ENCODE results near the gene ECE1. TPM values are rescaled to one million over a fixed set of nuclear protein-coding genes. Genes with fewer than 3 reads are reported as not detected.

Gene ECE1
- total and polyA plus RNA-seq, 9 of the 15 experiments (the other 6 are each of a cell fraction or from before 2014, with no cell fraction given), result 0.56 to 34.8 (median 11.0) TPM

DNA sequence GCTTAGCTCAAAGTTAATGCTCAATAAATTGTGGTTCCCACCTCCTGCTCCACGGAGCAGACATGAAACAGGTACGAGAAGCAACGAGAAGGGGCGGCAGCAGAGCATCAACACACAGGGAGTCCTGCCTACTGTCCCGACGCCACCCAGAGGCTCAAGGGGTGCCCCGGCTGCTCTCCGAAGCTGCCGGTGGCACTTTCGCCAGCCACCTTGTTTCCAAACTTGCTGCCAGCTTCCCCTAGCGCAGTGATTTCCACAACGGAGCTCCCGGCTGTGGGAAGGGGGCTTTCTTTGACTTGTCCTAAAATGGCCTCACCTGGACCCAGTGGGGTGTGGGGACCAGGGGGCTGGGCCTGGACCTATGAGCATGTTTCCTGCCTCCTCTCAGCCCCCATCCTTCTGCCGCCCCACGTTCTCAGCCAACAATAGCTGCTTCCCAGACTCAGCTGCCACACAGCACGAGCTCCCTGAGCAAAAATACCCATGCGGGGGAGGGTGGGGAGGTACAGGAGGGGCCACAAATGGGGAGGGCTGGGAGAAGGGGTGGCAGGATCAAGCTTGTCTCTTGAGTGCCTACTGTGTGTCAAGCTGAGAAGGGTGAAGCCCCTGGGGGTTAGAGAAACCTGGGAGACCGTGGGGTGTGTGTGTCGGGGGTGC is 35.6 kb upstream of the ECE1 start:
- H3K9me1 ChIP-seq (ENCODE audit: control insufficient read depth, insufficient read depth, low read length), result no peaks in the 10 kb centered on the region
- ChIA-PET POLR2A (interaction anchor here (0.5 to 2.5 kb wide), 8 partner anchors 8 to 282 kb away, joined by 3 to 11 read pairs (median 4); no protein-coding TSS in a partner anchor), CTCF (ENCODE audit: low intra/inter-chr PET ratio) (no interaction called here)
- H3K27ac ChIP-seq (ENCODE audit: extremely low read depth, low read depth, low read length), result no peak overlapping the region
- no peak overlapping the region for H3K9ac ChIP-seq (ENCODE audit: insufficient read depth in 1 of 2, low read depth in 2 of 2, low read length in 2 of 2)
- H3K9me3 ChIP-seq (replicated peaks; ENCODE audit: control insufficient read depth, insufficient read depth, low read depth, low read length), result no peaks in the 10 kb centered on the region
- WGBS (ENCODE audit: insufficient coverage, low coverage, missing lambda C conversion rate), result 83% methylated on average over 17 of the region's 19 CpGs
- no peaks in the 10 kb centered on the region for H3K79me2 ChIP-seq (ENCODE audit: control insufficient read depth, insufficient read depth, low read length)
- no peak overlapping the region for H3K4me3 ChIP-seq
- H3K36me3 ChIP-seq (ENCODE audit: control insufficient read depth, insufficient read depth, low read length), result no peaks in the 10 kb centered on the region; the same call in 2 of the 3 replicates
- no peak overlapping the region for H2AFZ ChIP-seq (ENCODE audit: low read depth, low read length)
- ATAC-seq (no peak), FAIRE-seq (no peak), DNase-seq (ENCODE audit: extremely low read depth in 1 of 4, low spot score in 3 of 4) (no peak)
- intact Hi-C loops (cut with micrococcal nuclease) (no loop called here), in situ Hi-C loops (cut with MboI) (no loop called here)
- H4K20me1 ChIP-seq (replicated peaks; ENCODE audit: control insufficient read depth, insufficient read depth, low read length), result peaks cover 33% of the 10 kb centered on the region
- no TSS peak for BruUV-seq (replicated peaks)
- H3K4me2 ChIP-seq (ENCODE audit: insufficient read depth, low read length), result no peak overlapping the region
- no peaks in the 10 kb centered on the region for H3K27me3 ChIP-seq (ENCODE audit: control insufficient read depth in 2 of 2, insufficient read depth in 2 of 2, low read length in 2 of 2)
- H3K4me1 ChIP-seq (replicated peaks in 1 of 2; ENCODE audit: control insufficient read depth in 2 of 2, insufficient read depth in 2 of 2, low read length in 2 of 2), result peaks cover 31 to 36% of the 10 kb centered on the region in 2 experiments
- TF ChIP-seq CHCHD3 (CRISPR knock-in tag; IDR thresholded peaks at IDR 0.05), result no peak
- no peak for TF ChIP-seq PHF21A (IDR thresholded peaks at IDR 0.05; ENCODE audit: borderline replicate concordance, low read depth)
- TF ChIP-seq ZNF12 (CRISPR knock-in tag; IDR thresholded peaks at IDR 0.05), result no peak
- TF ChIP-seq FOXA3 (CRISPR knock-in tag; conservative IDR thresholded peaks at IDR 0.05 in 1 of 2, IDR thresholded peaks at IDR 0.05 in 1 of 2), result no peak
- TF ChIP-seq ATF3 (IDR thresholded peaks at IDR 0.05), result no peak
- TF ChIP-seq ATF3 (CRISPR knock-in tag; conservative IDR thresholded peaks at IDR 0.05), result no peak
- no peak for TF ChIP-seq ZFX (CRISPR knock-in tag; IDR thresholded peaks at IDR 0.05)
- no peak for TF ChIP-seq JUN (IDR thresholded peaks at IDR 0.05; ENCODE audit: borderline replicate concordance, low read depth, low read length)
- no peak for TF ChIP-seq JUN (CRISPR knock-in tag; IDR thresholded peaks at IDR 0.05; ENCODE audit: borderline replicate concordance)
- no peak for TF ChIP-seq DIDO1 (tag; IDR thresholded peaks at IDR 0.05; ENCODE audit: low read depth)
- TF ChIP-seq JUND (IDR thresholded peaks at IDR 0.05; ENCODE audit: borderline replicate concordance, low read depth, low read length), result no peak
- no peak for TF ChIP-seq JUND (tag; IDR thresholded peaks at IDR 0.05; ENCODE audit: borderline replicate concordance, low read depth, low read length)
- no peak for TF ChIP-seq KLF6 (CRISPR knock-in tag; IDR thresholded peaks at IDR 0.05; ENCODE audit: borderline replicate concordance)
- no peak for TF ChIP-seq ZNF3 (CRISPR knock-in tag; IDR thresholded peaks at IDR 0.05)
- no peak for TF ChIP-seq HLTF (IDR thresholded peaks at IDR 0.05)
- no peak for TF ChIP-seq ETS1 (conservative IDR thresholded peaks at IDR 0.05; ENCODE audit: control insufficient read depth, low read depth, low read length)
